Amniotic epithelial cell (primary cell): ENCODE results near the gene ERCC4.

Experiments
- DNase-seq: peaks from one replicate; pipeline ENCODE4 v3.0.0-alpha.2; 2010; ENCODE audit warnings: low read depth

Gene ERCC4

GRCh38 chr16:13948086-13948485, 28.1 kb downstream of the ERCC4 start:
- DNase-seq: no peak

DNA sequence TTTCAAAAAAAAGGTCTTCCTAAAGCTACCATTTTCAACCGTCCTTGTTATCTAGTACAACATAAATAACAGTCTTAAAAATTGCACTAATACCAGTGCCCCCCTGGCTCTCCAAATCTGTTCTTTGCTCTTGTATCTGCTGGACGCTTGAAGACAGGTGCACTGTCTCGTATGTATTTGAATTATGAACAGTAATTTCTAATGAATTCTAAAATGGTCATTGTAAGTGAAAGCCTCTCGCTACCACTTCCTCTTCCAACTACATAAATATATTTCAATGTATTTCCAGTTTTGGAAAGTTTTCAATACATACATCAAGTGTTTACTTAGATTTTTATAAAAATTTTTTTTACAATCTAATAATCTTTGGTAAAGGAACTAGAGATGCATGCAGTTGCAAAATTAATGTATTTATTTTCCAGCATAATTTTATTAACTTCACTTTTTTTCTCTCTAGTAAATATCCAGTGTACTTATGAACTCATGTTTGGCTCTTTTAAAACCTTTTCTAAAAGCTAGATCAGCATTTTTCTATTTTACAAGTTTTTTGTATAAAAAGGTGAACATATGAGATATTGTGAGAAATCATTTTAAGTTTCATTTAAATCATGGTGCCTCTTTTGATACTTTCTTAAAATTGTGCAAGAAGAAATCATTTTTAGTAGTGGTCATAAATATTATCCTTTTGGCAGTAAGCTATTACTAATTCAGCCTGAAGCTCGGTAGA, 31.0 kb downstream of the ERCC4 start:
- no peak for DNase-seq

- DNase-seq: no peak
Measured at GRCh38 chr16:13951611-13952010, 31.7 kb downstream of the ERCC4 start.

DNA sequence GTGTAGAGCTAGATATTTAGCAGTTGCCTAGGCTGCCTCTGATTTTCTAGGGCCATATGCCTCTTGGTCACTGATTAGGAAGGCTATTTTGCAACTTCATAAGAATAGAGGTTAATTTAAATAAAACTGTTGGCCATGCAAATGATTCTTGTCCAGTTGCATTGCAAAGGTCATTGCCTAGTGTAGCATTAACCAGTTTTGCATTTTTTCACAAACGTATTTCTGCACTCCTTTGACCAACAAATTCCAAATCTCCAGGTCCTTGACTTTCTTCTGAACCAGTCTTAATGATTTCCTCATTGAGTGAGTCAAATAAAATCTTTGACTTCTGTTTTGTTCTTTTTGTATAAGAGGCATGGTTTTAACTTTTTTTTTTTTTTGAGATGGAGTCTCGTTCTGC, 33.5 kb downstream of the ERCC4 start:
- DNase-seq: no peak

DNA sequence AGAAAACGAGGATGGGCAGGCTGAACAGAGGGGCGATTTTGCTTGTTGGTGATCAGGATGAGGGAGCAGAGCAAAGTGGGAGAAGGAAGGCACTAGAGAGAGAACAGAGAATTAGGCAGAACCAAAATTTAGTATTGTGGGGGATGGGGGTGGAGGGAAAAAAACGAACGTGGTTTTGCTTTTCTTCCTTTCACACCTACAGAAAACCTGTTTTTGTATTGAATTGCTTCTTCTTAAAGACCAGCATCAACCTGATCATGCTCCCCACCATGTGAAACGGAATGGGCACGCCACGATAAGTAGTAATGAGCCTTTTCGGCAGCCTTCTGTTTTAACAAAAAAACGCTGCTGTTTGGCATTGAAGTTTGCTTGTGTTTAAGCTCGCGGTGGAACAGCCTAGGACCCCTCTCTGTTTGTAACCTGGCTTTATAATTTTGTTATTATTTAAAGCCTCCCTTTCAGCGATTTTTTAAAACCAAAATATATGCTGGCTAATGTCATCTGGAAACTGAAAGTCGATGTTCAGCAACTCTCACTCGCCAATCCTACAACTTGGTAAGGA, 36.8 kb downstream of the ERCC4 start:
- DNase-seq: no peak

DNA sequence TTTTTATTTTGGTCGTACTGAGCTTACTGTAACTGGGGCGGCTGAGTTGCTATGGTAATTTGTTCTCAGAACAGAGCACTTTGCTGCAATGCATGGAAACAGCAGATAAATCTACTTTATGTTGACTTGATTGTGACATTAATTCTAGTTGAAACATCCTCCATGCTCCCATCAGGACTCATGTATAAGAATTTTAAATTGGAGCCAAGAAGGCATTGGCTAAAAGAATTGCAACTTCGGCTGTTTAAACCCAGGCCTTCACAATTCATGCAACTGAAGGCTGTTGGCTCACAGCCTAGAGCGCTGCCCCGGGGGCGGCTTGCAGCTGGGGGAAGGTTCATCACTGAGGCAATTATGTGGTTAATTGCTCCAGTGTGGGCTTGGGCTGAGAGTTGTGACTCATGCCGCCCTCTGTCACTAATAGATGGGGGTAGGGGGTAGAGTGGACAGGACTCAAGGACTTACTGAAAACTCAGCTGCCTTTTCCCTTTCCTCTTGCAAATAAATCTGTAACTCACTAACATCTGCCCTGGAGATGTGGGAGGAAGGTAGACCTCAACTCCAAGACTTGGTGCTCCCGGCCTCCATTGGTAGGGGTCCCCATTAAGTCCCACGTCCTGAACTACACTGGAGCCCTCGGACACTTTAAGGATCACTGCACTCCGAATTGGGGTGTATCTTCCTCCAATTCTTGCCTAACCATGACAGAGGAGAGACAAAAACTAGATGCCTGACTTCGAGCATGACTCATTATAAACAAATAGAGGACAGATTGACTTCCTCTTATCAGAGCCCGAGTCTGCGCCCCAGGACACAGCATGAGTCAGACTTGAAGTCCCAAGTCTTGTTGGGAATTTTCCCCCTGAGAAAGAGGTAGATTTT, 37.5 kb downstream of the ERCC4 start:
- DNase-seq: peak; percentile 97

GRCh38 chr16:13958474-13958873, 38.5 kb downstream of the ERCC4 start:
- DNase-seq: peak; percentile 29

- no peak for DNase-seq
Measured at GRCh38 chr16:13959626-13960025, 39.7 kb downstream of the ERCC4 start.

GRCh38 chr16:13961099-13961811, 41.3 kb downstream of the ERCC4 start:
- DNase-seq: peak; percentile 42

DNA sequence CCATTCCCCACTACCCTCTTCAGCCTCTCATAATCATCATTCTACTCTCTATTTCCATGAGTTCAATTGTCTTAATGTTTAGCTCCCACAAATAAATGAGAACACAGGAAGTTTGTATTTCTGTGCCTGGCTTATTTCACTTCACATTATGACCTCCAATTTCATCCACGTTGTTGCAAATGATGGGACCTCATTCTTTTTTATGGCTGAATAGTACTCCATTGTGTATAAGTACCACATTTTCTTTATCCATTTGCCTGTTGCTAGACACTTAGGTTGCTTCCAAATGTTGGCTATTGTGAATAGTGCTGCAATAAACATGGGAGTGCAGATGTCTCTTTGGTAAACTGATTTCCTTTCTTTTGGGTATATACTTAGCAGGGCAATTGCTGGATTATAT, 42.3 kb downstream of the ERCC4 start:
- no peak for DNase-seq

DNA sequence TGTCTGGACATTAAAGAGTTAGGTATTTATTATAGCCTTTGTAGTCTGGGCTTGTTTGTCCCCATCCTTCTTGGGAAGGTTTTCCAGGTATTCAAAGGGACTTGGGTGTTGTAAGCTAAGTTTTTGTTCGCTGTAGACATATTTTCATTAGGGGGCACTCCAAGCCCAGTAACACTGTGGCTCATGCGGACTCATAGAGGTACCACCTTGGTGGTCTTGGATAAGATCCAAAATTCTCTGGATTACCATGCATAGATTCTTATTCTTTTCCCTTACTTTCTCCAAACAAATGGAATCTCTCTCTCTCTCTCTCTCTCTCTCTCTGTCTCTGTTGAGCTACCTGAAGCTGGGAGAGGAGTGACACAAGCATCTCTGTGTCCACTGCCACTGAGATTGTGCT, 48.9 kb downstream of the ERCC4 start:
- no peak for DNase-seq

GRCh38 chr16:13969711-13970110, 49.8 kb downstream of the ERCC4 start:
- no peak for DNase-seq

DNA sequence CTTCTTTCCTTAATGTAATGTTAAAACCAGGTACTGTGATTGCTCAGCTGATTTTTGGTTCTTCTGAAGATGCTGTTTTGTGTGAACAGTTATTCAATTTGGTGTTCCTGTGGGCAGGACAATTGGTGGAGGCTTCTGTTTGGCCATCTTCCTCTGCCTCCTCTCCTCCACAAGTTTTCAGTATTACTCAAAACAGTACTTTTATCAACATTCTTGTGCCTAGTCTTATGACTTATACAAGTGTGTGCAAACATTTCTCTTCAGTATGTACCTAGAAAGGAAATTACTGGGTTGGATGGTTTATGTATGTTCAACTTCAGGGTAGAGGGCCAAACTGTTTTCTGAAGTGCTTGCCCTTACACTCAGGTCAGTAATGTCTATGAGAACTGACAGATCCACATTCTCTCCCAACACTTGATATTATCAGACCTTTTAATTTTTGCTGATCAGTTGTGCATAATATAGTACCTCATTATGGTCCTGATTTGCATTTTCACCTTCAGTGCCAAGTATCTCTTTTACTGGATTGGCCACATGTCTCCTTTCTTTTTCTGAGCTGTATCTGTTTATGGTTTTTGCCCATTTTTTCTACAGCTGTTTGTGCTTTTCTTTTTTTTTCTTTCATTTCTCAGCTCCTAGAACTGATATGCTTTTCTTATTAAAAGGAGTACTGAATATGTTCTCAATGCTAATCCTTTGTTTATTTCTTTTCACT, 50.9 kb downstream of the ERCC4 start:
- DNase-seq: no peak

GRCh38 chr16:13973321-13974023, 53.5 kb downstream of the ERCC4 start:
- DNase-seq: no peak

DNA sequence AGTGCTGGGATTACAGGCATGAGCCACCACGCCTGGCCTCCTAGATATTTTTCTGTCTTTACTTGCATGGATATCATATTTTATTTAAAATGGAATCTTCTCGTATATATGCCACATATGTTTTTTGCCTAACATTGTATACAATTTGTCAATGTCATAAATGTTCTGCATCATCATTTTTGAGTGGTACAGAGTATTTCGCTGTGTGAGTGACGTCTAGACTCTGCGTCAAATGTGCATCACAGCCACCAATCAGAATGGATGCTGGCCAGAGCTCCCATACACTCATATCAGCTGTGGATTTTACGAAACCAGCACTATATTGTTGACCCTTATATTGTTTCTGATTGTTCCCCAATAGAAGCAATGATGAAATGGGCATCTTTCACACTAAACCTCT, 57.2 kb downstream of the ERCC4 start:
- DNase-seq: no peak

DNA sequence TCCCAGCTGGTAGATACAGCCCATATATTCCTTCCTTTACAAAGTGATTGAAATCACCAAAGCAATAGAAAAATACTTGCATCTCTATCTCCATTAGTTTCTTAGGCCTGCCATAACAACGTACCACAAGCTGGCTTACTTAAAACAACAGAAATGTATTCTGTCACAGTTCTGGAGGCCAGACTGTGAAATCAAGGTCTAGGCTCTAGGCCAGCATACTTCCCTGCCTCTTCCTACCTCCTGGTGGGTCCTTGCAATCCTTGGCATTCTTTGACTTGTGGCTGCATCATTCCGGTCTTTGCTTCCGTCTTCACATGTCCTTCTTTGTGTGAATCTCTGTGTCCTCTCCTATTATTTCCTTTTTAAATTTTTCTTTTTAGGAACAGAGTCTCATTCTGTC, 62.5 kb downstream of the ERCC4 start:
- no peak for DNase-seq

DNA sequence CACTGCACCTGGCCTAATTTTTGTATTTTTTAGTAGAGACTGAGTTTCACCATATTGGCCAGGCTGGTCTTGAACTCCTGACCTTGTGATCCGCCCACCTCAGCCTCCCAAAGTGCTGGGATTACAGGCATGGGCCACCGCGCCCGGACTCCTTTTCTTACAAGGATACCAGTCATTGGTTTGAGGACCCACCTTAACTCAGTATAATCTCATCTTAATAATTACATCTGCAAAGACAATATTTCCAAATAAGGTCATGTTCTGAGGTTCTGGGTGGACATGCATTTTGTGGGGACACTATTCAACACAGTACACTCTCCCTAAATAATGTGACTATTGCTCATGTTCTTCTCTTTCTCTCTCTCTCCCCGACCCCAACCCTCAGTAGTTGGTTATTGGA, 63.7 kb downstream of the ERCC4 start:
- DNase-seq: no peak

GRCh38 chr16:13984794-13985193, 64.8 kb downstream of the ERCC4 start:
- DNase-seq: no peak

- no peak for DNase-seq
Measured at GRCh38 chr16:13988038-13988437, 68.1 kb downstream of the ERCC4 start.

DNA sequence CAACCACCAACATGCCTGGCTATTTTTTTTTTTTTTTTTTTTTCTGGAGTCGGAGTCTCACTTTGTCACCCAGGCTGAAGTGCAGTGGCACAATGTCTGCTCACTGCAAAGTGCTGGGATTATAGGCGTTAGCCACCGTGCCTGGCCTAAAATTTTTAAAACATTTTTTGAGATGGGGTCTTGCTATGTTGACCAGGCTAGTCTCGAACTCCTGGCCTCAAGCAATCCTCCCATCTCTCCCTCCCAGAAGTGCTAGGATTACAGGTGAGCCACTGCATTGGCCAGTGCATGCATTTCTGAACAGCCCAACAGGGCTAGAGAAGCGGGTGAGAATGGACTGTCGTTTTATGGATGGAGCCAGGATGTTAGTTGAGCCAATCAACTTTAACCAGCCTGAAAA, 72.4 kb downstream of the ERCC4 start:
- no peak for DNase-seq

GRCh38 chr16:13992976-13993375, 73.0 kb downstream of the ERCC4 start:
- no peak for DNase-seq
